BE2C (cell line): ENCODE data around the gene RBM47.

Experiments used
- DNase-seq: peaks from one replicate; pipeline ENCODE4 v3.0.0-alpha.2; 2020
- H3K27me3 ChIP-seq: fragments of 250-450 bp; sonication (Bioruptor Pico); 2 replicates; pipeline ENCODE4 v1.5.1; 2020; ENCODE audit warnings: mild to moderate bottlenecking
- H3K36me3 ChIP-seq: fragments of 250-450 bp; sonication (Bioruptor Pico); 2 replicates; pipeline ENCODE4 v1.5.1; 2020; ENCODE audit warnings: mild to moderate bottlenecking
- H3K4me1 ChIP-seq: fragments of 250-450 bp; sonication (Bioruptor Pico); 2 replicates; pipeline ENCODE4 v1.5.1; 2020
- H3K4me3 ChIP-seq: 2 replicates; pipeline ENCODE4 v1.5.1; 2011; ENCODE audit warnings: low read depth, low read length
- H3K9me3 ChIP-seq: fragments of 250-450 bp; sonication (Bioruptor Pico); 2 replicates; pipeline ENCODE4 v1.5.1; 2020
- TF ChIP-seq, protein P1 (sequence below): IDR thresholded peaks from 2 replicates; pipeline ENCODE4 v1.5.1; 2012; ENCODE audit warnings: mild to moderate bottlenecking, low read depth, low read length

RBM47 gene

DNA sequence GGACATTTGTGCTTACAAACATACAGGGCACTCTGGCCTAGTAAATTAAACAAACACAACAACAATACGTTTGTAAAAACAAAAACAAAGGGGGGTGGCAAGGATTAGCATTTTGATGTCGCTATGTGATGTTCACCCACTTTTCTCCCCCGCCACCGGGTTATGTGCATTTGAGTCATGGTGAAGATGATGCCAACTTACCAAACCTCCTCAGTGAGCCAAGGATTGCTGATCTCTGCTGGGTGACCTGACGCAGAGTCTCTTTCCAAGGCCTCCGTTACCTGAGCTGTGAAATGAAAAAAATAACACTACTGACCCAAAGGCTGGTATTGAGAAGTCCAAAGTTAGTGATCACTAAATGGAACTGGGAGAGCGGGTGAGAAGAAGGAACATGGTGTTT, 85.4 kb downstream of the RBM47 start:
- TF ChIP-seq, protein P1, sequence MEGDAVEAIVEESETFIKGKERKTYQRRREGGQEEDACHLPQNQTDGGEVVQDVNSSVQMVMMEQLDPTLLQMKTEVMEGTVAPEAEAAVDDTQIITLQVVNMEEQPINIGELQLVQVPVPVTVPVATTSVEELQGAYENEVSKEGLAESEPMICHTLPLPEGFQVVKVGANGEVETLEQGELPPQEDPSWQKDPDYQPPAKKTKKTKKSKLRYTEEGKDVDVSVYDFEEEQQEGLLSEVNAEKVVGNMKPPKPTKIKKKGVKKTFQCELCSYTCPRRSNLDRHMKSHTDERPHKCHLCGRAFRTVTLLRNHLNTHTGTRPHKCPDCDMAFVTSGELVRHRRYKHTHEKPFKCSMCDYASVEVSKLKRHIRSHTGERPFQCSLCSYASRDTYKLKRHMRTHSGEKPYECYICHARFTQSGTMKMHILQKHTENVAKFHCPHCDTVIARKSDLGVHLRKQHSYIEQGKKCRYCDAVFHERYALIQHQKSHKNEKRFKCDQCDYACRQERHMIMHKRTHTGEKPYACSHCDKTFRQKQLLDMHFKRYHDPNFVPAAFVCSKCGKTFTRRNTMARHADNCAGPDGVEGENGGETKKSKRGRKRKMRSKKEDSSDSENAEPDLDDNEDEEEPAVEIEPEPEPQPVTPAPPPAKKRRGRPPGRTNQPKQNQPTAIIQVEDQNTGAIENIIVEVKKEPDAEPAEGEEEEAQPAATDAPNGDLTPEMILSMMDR: no peak
- Histone ChIP-seq H3K36me3 (no peaks in the 10 kb centered on the region), H3K27me3 (no peaks in the 10 kb centered on the region), H3K4me3 (no peak overlapping the region), H3K4me1 (no peaks in the 10 kb centered on the region), H3K9me3 (no peaks in the 10 kb centered on the region)
- DNase-seq: no peak

DNA sequence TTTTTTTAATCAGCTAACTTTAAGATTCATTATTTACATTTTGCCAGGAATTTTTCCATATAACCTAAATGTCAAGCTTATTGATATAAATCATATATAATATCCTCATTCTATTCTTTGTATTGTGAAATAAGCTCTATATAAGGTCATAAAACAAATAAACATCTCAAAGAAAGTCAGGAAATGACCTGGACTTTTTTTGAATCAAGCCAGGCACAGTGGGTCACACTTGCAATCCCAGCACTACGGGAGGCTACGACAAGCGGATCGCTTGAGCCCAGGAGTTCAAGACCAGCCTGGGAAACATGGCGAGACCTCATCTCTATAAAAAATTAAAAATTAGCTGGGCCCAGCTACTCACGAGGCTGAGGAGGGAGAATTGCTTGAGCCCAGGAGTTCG, 88.9 kb downstream of the RBM47 start:
- TF ChIP-seq, protein P1: no peak
- Histone ChIP-seq H3K4me1 (no peaks in the 10 kb centered on the region), H3K27me3 (no peaks in the 10 kb centered on the region), H3K4me3 (no peak overlapping the region), H3K36me3 (no peaks in the 10 kb centered on the region), H3K9me3 (no peaks in the 10 kb centered on the region)
- DNase-seq: no peak

DNA sequence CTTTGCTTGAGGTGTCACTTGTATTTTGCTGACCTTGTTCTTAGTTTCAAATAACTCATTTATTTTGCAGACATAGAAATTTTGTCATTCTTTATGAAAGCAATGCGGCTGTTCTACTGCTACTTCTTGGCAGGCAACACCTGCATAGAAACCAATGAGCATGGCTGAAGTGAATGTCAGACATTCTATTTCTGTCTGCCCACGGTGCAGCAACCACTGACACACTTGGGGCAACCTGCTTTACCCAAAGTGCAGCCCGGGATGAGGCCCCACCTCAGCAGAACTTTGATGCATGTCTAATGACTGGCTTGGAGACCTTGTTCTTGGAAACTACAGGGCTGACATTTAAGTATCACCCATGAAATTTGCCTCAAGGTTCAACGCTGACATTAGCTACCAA, 93.6 kb downstream of the RBM47 start:
- H3K27me3 ChIP-seq: no peaks in the 10 kb centered on the region
- DNase-seq: no peak
- H3K4me1 ChIP-seq: no peaks in the 10 kb centered on the region
- H3K4me3 ChIP-seq: no peak overlapping the region
- no peaks in the 10 kb centered on the region for H3K9me3 ChIP-seq
- H3K36me3 ChIP-seq: no peaks in the 10 kb centered on the region
- TF ChIP-seq, protein P1: no peak

DNA sequence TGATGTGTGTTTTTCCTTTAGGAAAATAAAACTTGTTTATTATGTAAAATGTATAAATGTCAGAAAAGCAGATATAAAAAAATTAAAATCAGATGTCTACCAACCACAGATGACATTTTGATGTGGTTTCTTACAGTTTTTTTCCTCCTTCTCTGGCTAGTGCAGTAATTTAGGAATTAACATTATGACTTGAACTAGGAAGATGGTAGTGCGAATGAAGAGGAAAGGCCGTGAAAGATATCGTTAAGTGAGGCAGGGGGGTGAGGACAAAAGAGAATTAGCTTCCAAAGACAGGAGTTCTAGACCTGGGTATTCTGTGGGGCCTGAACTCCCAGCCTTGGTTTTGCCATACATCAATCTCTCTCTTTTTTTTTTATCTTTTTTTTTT, 98.0 kb downstream of the RBM47 start:
- H3K27me3 ChIP-seq: no peaks in the 10 kb centered on the region
- no peaks in the 10 kb centered on the region for H3K4me1 ChIP-seq
- TF ChIP-seq, protein P1: no peak
- no peak overlapping the region for H3K4me3 ChIP-seq
- H3K9me3 ChIP-seq: no peaks in the 10 kb centered on the region
- H3K36me3 ChIP-seq: no peaks in the 10 kb centered on the region
- no peak for DNase-seq

DNA sequence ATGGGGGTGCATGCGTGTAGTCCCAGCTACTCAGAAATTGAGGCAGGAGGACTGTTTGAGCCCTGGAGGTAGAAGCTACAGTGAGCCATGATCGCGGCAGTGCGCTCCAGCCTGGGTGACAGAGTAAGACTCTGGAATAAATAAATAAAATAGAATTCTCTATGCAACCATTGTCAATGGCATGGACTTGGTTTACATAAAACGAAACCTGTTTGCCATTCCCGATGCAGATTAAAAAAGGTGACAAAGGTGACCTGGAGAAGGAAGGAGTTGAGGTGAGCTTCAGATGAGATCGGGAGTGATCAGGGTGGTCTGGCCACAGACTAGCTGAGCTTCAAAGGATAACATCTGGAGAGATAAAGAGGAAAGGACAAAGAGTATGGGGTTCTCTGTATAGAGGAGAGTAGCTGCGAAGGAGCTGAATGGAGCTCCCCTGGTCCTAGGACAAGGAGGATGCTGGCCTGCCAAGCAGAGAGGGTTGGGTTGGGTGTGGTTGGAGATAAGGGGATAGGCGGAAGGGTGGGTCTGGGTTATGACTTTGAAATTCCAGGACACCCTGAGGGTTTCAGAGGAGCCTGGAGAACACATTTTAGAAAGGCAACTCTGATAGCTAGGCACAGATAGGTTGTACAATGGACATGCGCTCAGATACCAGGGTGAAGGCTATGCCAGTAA, 98.6 kb downstream of the RBM47 start:
- no peaks in the 10 kb centered on the region for H3K27me3 ChIP-seq
- TF ChIP-seq, protein P1: no peak
- no peaks in the 10 kb centered on the region for H3K36me3 ChIP-seq
- H3K4me1 ChIP-seq: no peaks in the 10 kb centered on the region
- no peak for DNase-seq
- H3K9me3 ChIP-seq: no peaks in the 10 kb centered on the region
- H3K4me3 ChIP-seq: no peak overlapping the region

DNA sequence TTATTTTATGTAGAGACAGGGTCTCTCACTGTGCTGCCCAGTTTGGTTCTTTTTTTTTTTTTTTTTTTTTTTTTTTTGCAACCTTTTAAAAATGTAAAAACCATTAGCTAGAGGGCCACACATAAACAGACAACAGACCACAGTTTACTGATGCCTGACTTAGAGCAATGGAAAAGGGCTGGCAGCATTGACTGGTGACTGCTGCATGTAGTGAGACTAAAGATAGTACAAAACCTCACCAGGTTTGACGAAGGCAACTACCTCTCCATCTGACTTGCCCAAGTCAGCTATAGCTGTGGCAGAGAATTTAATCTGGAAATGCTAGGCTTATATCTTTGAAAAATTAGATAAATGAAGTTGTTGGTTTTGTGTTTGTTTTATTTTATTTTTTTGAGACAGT, 102.9 kb downstream of the RBM47 start:
- no peaks in the 10 kb centered on the region for H3K9me3 ChIP-seq
- DNase-seq: no peak
- no peak overlapping the region for H3K4me3 ChIP-seq
- H3K4me1 ChIP-seq: no peaks in the 10 kb centered on the region
- H3K27me3 ChIP-seq: no peaks in the 10 kb centered on the region
- H3K36me3 ChIP-seq: no peaks in the 10 kb centered on the region
- TF ChIP-seq, protein P1: no peak
